ENCODE measurements around the gene IST1.

The IST1 gene

GRCh38 chr16:71969353-71969752 lies 74.0 kb downstream of the IST1 start:
- DNase-seq = no peak

GRCh38 chr16:71971571-71971970 lies 76.2 kb downstream of the IST1 start:
- no peak for DNase-seq

DNA sequence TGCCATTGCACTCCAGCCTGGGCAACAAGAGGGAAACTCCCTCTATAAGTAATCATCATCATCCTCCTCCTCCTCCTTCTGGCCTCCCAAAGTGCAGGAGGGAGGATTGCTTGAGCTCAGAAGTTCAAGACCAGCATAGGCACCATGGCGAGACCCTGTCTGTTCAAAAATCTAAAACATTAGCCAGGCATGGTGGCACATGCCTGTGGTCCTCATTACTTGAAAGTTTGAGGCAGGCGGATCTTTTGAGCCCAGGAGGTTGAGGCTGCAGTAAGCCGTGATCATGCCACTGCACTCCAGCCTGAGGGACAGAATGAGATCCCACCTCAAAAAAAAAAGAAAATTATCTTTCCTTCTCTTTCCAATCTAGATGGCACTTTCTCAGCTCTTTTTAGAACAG lies 77.0 kb downstream of the IST1 start:
- no peak for DNase-seq

DNA sequence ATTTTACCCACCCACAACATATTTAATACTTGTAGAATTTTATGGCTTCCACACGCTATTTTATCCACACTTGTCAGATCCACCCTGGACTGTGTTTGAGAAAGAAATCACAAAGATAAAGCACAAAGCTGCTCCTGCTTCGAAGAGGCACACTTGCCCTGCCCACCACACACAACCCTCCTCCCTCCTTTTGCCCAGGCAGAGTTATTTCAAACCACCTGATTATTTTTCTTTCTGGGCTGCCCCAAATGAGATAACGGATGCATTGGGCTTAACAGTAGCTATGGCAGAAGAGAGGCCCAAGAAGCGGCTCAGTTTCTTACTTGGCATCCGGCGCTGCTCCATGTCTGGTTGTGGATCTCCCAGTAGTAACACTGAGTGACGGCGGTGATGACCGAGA lies 77.7 kb downstream of the IST1 start:
- no peak for DNase-seq

DNA sequence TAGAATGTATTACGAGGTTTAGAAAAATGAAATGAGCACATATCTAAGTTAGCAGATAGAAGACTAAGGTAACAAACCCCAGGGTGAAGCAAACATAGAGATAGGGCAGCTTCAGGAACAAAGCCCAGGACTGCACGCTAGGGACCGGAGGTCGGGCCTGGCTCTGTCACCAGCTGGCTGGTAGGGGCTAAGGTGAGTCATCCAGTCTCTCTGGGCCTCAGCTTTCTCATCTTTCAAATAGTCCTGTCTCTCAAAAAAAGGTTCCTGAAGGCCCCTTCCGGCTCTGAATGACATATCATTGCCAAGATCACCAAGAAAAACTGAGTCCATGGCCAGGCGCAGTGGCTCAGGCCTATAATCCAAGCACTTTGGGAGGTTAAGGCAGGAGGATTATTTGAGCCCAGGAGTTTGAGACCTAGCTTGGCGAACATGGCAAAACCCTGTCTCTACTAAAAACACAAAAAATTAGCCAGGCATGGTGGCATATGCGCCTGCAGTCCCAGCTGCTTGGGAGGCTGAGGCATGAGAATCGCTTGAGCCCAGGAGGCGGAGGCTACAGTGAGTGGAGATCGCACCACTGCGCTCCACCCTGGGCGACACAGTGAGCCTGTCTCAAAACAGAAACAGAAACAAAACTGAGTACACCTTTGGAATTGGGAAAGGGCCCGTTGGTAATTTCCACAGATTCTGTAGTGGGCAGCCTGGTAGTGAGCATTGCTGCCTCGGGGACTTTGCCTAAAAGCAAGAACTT lies 78.9 kb downstream of the IST1 start:
- no peak for DNase-seq
